Stimulated activated CD8-positive, alpha-beta memory T cell treated with anti-CD3 and anti-CD28 coated beads, Interleukin-7, amount 100 ng/mL, for 1 hour (primary cell): ENCODE results near the gene RBM47.
"Not testable (repeated sequence)": the region's sequence is repeated elsewhere in the genome, so short reads cannot be mapped to it uniquely, and the experiment has no call there.

ENCODE experiments used
- DNase-seq, 2 donors: peaks; one replicate each; pipeline ENCODE4 v3.0.0-alpha.2; 2020; ENCODE audit warnings: low read depth in 2 of 2

RBM47 gene

GRCh38 chr4:40486534-40486933 lies 143.1 kb downstream of the RBM47 start:
- DNase-seq, result no peak

GRCh38 chr4:40484346-40485090 lies 145.1 kb downstream of the RBM47 start:
- no peak for DNase-seq

DNA sequence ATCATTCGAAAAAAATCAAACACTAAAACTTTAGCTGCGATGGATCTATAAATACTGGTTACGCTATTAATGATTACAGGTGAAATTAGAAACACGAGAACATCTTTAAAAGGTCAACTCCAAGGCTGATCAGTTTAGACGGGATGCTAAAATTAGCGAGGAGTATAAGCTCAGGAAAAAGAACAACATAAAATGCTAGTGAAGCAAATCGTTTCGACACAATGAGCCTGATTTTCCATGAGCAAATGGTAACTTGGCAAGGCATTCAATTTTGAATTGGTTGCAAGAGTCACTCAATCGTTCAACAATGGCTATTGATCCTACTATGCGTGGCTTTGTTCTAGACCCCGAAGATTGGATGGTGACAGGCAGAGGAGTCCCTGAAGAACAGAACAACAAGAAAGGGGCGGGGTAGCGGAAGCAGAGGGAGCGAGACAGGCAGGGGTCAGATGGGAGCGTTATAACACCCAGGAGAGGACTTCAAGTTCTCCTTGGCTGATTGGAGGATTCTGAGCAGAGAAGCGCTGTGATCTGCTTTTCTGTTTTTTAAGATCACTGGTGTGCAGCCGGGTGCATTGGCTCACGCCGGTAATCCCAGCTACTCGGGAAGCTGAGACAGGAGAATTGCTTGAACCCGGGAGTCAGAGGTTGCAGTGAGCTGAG lies 146.5 kb downstream of the RBM47 start:
- DNase-seq, result no peak

DNA sequence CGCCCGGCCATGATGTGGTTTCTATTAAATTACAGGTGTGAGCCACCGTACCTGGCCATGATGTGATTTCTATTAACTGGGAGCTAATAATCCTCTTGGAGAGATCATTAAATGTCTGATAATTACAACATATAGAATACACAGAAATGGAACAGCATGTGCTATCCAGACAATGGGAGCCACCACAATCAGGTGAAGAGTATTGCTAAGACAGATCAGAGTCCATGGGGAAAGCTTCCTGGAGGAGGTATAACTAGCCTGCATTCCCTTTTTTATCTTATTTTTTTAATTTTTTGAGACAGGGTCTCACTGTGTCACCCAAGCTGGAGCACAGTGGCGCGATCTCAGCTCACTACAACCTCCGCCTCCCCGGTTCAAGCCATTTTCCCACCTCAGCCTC lies 147.7 kb downstream of the RBM47 start:
- no peak for DNase-seq

DNA sequence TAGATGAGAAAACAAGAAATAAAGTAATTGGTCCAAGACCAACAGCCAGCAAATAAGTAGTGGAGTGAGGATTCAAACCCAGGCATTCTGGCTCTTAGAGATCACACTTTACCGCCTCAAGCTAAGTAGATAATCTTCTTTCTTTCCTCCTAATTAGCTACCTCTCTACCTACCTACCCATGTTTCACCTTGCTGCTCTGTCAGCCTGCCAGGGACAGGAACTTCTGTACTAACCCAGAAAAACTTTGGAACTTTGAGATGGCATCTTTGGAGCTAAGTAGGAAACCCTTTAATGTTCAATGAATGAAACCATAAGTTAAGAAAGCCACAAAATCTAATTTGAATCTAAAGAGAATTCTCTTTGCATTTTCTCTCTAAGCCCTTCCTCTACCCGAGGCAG lies 149.4 kb downstream of the RBM47 start:
- no peak for DNase-seq

DNA sequence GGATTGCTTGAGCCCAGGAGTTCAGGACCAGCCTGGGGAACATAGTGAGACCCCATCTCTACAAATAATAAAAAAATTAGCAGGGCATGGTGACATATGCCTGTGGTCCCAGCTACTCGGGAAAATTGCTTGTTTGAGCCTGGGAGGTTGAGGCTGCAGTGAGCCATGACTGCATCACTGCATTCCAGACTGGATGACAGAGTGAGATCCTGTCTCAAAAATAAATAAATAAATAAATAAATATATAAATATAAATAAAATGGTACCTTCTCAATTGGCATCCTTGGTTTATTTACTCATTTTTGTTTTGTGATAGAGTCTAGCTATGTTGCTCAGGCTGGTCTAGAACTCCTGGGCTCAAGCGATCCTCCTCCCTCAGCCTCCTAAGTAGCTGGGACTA lies 150.3 kb downstream of the RBM47 start:
- DNase-seq, result no peak

DNA sequence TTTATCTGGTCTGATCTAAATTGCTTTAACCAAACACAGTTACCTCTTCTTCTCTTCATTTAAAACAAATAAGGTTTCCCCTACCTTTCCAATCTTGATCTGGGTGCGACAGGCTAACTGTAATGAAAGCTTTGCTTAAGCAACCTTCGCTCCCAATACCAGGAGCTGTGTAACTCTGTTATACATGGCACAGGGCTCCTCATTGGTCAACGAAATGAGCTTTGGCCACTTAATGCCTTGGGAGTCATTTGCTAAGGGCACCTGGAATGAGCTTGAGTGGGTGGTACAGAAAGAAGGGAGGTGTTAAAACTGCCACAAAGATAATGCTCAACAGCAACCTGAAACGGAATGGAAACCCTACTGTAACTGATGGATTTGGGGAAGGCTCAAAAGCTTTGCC lies 154.1 kb downstream of the RBM47 start:
- DNase-seq, result no peak

DNA sequence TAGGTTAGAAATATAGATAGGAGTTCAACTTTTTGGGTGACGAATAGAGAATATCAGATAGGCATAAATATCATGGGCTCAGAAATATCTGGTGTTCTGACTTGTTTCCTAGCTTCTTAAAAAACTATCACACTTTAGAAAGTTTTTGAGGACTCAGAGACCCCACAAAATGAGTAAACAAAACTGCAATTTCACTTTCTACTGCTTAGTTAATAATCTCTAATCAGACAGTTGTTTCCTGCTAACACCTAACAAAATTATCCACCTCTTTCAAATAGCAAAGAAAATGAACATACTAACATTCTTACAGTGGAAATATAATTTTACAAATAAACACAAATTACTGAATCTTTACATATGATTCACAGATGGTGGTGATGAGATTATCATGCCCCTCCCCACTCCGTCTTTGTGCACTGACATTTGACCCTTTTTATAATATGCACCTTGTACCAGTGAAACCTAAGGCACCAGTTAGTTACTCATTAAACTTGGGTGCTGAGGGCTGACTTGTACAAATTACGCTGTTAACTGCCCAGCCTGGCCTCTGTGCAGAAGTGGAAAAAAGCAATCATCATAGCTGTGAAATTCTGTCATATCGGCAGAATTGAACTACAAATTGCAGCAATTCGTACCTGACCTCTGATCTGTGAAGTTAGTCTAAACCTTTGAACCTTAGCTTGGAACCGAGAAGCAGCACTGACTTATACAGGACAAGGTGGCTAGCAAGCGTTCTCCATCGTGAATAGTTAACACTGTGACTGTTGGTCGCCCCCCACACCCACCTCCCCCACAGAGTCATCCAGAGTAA lies 155.9 kb downstream of the RBM47 start:
- DNase-seq, result no peak

GRCh38 chr4:40471923-40472322 lies 157.7 kb downstream of the RBM47 start:
- DNase-seq, result no peak

DNA sequence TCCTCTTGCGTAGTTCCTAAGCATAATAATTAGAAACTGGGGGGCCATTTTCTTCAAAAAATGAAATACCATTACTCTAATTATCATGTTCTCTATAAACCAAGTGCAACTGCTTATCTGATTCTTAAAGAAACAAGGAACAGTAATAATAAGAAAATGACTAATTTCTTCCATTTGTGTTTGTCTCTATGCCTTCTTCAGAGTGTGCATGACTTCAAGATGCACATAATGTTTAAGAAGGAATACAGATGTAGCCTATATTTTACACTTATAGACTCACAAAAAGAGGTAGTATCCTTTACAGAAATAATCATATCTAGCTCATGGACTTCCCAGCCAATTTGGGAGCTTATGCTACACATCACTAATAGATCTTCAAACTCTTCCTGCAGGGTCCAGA lies 162.9 kb downstream of the RBM47 start:
- no peak for DNase-seq

- DNase-seq, result no peak
Measured at GRCh38 chr4:40462326-40462725, 167.3 kb downstream of the RBM47 start.

DNA sequence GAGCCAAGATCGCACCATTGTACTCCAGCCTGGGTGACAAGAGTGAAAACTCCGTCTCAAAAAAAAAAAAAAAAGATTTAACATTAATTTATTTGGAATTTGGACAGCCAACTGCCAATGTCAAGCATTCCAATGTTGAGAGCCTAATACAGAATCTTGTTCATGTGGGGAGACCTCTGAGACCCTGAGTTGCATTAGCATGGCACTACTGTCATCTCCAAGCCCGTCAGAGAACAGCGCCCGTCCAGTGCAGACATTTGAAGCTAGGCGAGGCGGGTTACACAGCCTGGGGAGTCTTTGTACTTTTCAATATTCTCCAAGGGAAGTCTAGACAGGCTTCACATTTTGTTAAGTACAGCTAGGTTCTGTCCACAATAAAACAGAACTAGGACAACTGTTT lies 167.8 kb downstream of the RBM47 start:
- no peak for DNase-seq

- no peak for DNase-seq
Measured at GRCh38 chr4:40461062-40461461, 168.6 kb downstream of the RBM47 start.

GRCh38 chr4:40458683-40459082 lies 171.0 kb downstream of the RBM47 start:
- DNase-seq, result no peak

DNA sequence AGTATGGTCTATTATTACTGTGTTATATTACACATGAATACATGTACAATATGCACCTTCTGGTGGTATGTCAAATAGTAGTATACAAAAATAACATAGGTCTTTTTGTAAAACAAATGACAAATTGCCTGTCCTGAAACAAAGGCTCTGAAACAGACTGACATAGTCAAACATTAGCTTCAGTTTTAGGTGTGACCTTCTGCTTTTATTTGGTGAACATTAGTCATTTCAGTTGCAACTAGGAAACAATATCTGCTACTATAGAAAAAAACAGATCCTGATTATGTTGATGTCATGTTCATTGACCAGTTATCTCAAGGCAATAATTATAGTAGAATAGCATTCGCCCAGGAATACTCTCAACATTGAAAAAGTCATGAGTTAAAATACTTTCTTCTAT lies 171.6 kb downstream of the RBM47 start:
- no peak for DNase-seq

- DNase-seq, result no peak
Measured at GRCh38 chr4:40455340-40455902, 174.2 kb downstream of the RBM47 start.

DNA sequence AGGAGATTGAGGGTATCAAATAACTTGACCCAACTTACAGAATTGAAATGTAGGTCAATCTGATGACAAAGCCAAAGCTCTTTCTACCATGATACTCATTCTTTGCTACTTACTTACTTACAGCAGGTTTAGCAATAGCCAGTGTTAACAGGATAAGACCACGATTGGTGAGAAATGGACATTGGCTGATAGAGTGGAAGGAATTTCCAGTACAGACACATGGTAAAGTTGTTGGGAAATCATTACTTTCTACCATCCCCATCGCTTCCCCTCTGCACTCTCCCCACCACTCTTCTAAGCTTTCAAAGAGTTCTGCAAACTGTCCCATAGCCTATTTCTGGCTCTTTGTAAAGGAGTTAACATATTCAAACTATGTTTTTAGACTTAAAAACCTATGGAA lies 174.8 kb downstream of the RBM47 start:
- DNase-seq, result no peak

- DNase-seq, result no peak
Measured at GRCh38 chr4:40453912-40454311, 175.8 kb downstream of the RBM47 start.

- no peak for DNase-seq
Measured at GRCh38 chr4:40448875-40449274, 180.8 kb downstream of the RBM47 start.

DNA sequence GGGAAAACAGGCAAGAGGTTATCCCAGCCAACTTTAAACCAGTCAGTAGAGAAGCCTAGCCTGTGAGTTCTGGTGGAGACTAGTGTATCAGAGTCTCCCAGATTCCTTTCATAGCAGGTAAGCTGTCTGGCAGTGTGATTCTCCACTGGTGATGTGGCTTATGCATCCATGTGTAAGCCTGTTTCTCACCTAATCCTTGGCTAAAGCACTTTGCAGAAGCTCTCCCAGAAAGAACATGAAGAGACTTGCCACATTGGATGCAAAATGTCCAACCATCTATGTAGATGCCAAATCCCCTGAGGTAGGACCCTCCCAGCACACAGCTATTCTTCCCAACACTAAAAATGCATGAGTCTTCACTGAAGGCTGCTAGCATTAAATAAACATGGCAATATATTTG lies 182.8 kb downstream of the RBM47 start:
- DNase-seq, result no peak

GRCh38 chr4:40446261-40446750 lies 183.4 kb downstream of the RBM47 start:
- not testable (repeated sequence) for DNase-seq

- no peak for DNase-seq
Measured at GRCh38 chr4:40445671-40446070, 184.0 kb downstream of the RBM47 start.
